K562 (cell line): ENCODE data around the gene SCAMP1. TPM values are rescaled to one million over a fixed set of nuclear protein-coding genes. Genes with fewer than 3 reads are reported as not detected.

Experiments
- ATAC-seq: fragments of 200-7000 bp; cut with Tn5 transposase; 3 replicates; pipeline ENCODE4 v1.9.1; 2020; ENCODE audit warnings: moderate library complexity
- BruUV-seq: library from RNA; stranded (reverse); fragments of 400-500 nt; replicated peaks from 2 replicates; lab custom pipeline; 2021; lab: Mats Ljungman, UMichigan
- CTCF ChIA-PET: fragments of 300-600 bp; formaldehyde crosslinking; extraction: SDS; loops from one replicate; lab custom pipeline; 2021; ENCODE audit warnings: low intra/inter-chr PET ratio; lab: Yijun Ruan, JAX
- POLR2A ChIA-PET: fragments of 300-600, 350-650 bp; sonication (Branson Sonifier 250); formaldehyde crosslinking; extraction: SDS; loops from one replicate; lab custom pipeline; 2021; ENCODE audit warnings: antibody characterized with exemption, inconsistent platforms; lab: Yijun Ruan, JAX
- DNase-seq, 4 experiments: peaks; one replicate each; pipeline versions ENCODE4 v3.0.0 to v3.0.0-alpha.2; 2011 to 2018; ENCODE audit warnings: low spot score in 3 of 4, mixed read lengths in 3 of 4; ENCODE audit errors: extremely low read depth in 1 of 4
- FAIRE-seq: peaks from 2 replicates; lab custom pipeline; 2011; peaks lifted over from hg19 to GRCh38; lab: Jason Lieb, UNC
- H2AFZ ChIP-seq: 2 replicates; pipeline ENCODE4 v1.6.0; 2011; ENCODE audit warnings: low read depth, low read length, control low read depth, inconsistent platforms
- H3K27ac ChIP-seq: fragments of 200-600 bp; 3 replicates; pipeline ENCODE4 v1.8.0; 2011; ENCODE audit warnings: low read depth, mild to moderate bottlenecking, control low read depth, inconsistent platforms, low read length, moderate library complexity, mixed read lengths; ENCODE audit errors: extremely low read depth
- H3K27me3 ChIP-seq, 2 experiments: fragments of 300-600 bp in 1 of 2; 2 replicates in 1 of 2; 3 replicates in 1 of 2; pipeline versions ENCODE4 v1.6.0 to v1.8.0; 2011; ENCODE audit warnings: inconsistent platforms in 2 of 2, low read length in 2 of 2, mild to moderate bottlenecking in 1 of 2, mixed read lengths in 1 of 2, moderate library complexity in 1 of 2; ENCODE audit not compliant: control insufficient read depth in 2 of 2, insufficient read depth in 2 of 2
- H3K36me3 ChIP-seq: fragments of 300-600 bp; 3 replicates; pipeline ENCODE4 v1.8.0; 2011; ENCODE audit warnings: mild to moderate bottlenecking, low read length, inconsistent platforms; ENCODE audit not compliant: control insufficient read depth, insufficient read depth
- H3K4me1 ChIP-seq, 2 experiments: fragments of 200-600 bp in 1 of 2; replicated peaks in 1 of 2; 2 replicates in 1 of 2; 3 replicates in 1 of 2; pipeline versions ENCODE4 v1.5.1 to v1.8.0; 2011; ENCODE audit warnings: inconsistent platforms in 2 of 2, low read length in 2 of 2, mild to moderate bottlenecking in 1 of 2, mixed read lengths in 1 of 2, moderate library complexity in 1 of 2; ENCODE audit not compliant: control insufficient read depth in 2 of 2, insufficient read depth in 2 of 2
- H3K4me2 ChIP-seq: 2 replicates; pipeline ENCODE4 v1.6.1; 2011; ENCODE audit warnings: low read length, control low read depth, inconsistent platforms, mixed read lengths; ENCODE audit not compliant: insufficient read depth
- H3K4me3 ChIP-seq: fragments of 200-600 bp; sonication (generic), shearing (Covaris generic); 2 replicates; pipeline ENCODE4 v1.5.1; 2016; ENCODE audit warnings: control low read depth, inconsistent platforms
- H3K79me2 ChIP-seq: fragments of 200-600 bp; 3 replicates; pipeline ENCODE4 v1.8.0; 2011; ENCODE audit warnings: low read length, inconsistent platforms; ENCODE audit not compliant: control insufficient read depth, insufficient read depth
- H3K9ac ChIP-seq, 2 experiments: 2 replicates each; pipeline versions ENCODE4 v1.6.0 to v1.6.1; 2011; ENCODE audit warnings: low read depth in 2 of 2, low read length in 2 of 2, control low read depth in 1 of 2, inconsistent platforms in 1 of 2, mild to moderate bottlenecking in 1 of 2, mixed read lengths in 1 of 2; ENCODE audit not compliant: insufficient read depth in 1 of 2
- H3K9me1 ChIP-seq: one replicate; pipeline ENCODE4 v1.6.0; 2011; ENCODE audit warnings: inconsistent platforms, mild to moderate bottlenecking, low read length, moderate library complexity; ENCODE audit not compliant: control insufficient read depth, insufficient read depth
- H3K9me3 ChIP-seq: replicated peaks from 2 replicates; pipeline ENCODE4 v1.5.1; 2011; ENCODE audit warnings: low read depth, low read length, inconsistent platforms; ENCODE audit not compliant: control insufficient read depth, insufficient read depth
- H4K20me1 ChIP-seq: replicated peaks from 2 replicates; pipeline ENCODE4 v1.6.1; 2011; ENCODE audit warnings: low read length, inconsistent platforms, mixed read lengths; ENCODE audit not compliant: control insufficient read depth, insufficient read depth
- BRD9 ChIP-seq: fragments of 450-650 bp; IDR thresholded peaks from 2 replicates; pipeline ENCODE4 v1.6.1; 2018; ENCODE audit warnings: low read depth; ENCODE audit not compliant: partially characterized antibody
- CCNT2 ChIP-seq: IDR thresholded peaks from 2 replicates; pipeline ENCODE4 v1.6.1; 2011; ENCODE audit warnings: borderline replicate concordance, low read depth, mild to moderate bottlenecking, moderate library complexity, mixed read lengths, low read length; ENCODE audit not compliant: insufficient read length; ENCODE audit errors: extremely low read depth
- CTBP1 ChIP-seq: fragments of 450-650 bp; IDR thresholded peaks from 2 replicates; pipeline ENCODE4 v1.6.1; 2016; ENCODE audit warnings: borderline replicate concordance
- DMBX1 ChIP-seq: fragments of 250-450 bp; sonication (Bioruptor Pico); IDR thresholded peaks from 2 replicates; pipeline ENCODE4 v1.8.0; 2022; ENCODE audit warnings: inconsistent platforms, mild to moderate bottlenecking, moderate library complexity, borderline replicate concordance
- FIP1L1 ChIP-seq: fragments of 200-400 bp; formaldehyde crosslinking; IDR thresholded peaks from 2 replicates; pipeline ENCODE4 v1.6.1; 2018; ENCODE audit warnings: mild to moderate bottlenecking, low read depth, low read length; ENCODE audit not compliant: poor library complexity, severe bottlenecking
- KDM4B ChIP-seq, 2 experiments: fragments of 450-650 bp in 1 of 2; sonication (generic) in 1 of 2; IDR thresholded peaks; 2 replicates each; pipeline ENCODE4 v1.6.1; 2016 to 2017; ENCODE audit warnings: borderline replicate concordance in 2 of 2, antibody characterized with exemption in 1 of 2, low read depth in 1 of 2, mild to moderate bottlenecking in 1 of 2
- KDM5B ChIP-seq: fragments of 200-600 bp; sonication (generic); IDR thresholded peaks from 2 replicates; pipeline ENCODE4 v1.6.1; 2012; ENCODE audit warnings: low read depth, mild to moderate bottlenecking, moderate library complexity, low read length, control low read depth, inconsistent platforms; ENCODE audit not compliant: insufficient replicate concordance
- LEF1 ChIP-seq: fragments of 450-650 bp; IDR thresholded peaks from 2 replicates; pipeline ENCODE4 v1.6.1; 2016; ENCODE audit warnings: mild to moderate bottlenecking
- NFXL1 ChIP-seq: fragments of 450-650 bp; formaldehyde crosslinking; IDR thresholded peaks from 2 replicates; pipeline ENCODE4 v1.4.0; 2021; ENCODE audit warnings: mild to moderate bottlenecking
- PTBP1 ChIP-seq: fragments of 200-400 bp; formaldehyde crosslinking; IDR thresholded peaks from 2 replicates; pipeline ENCODE4 v1.6.1; 2017; ENCODE audit warnings: low read depth, low read length
- RBFOX2 ChIP-seq: fragments of 200-400 bp; formaldehyde crosslinking; IDR thresholded peaks from 2 replicates; pipeline ENCODE4 v1.6.1; 2017; ENCODE audit warnings: low read depth, mild to moderate bottlenecking, low read length, moderate library complexity
- SOX6 ChIP-seq: fragments of 450-650 bp; IDR thresholded peaks from 2 replicates; pipeline ENCODE4 v1.6.1; 2014; ENCODE audit warnings: mild to moderate bottlenecking
- SPI1 ChIP-seq: IDR thresholded peaks from 2 replicates; pipeline ENCODE4 v1.6.1; 2011; ENCODE audit warnings: low read depth, low read length, control low read depth, borderline replicate concordance
- VEZF1 ChIP-seq: fragments of 200-800 bp; sonication (Bioruptor generic); IDR thresholded peaks from 2 replicates; pipeline ENCODE4 v1.6.1; 2017; ENCODE audit warnings: missing genetic modification characterization, missing compliant biosample characterization
- ZFP1 ChIP-seq: fragments of 450-650 bp; formaldehyde crosslinking; IDR thresholded peaks from 2 replicates; pipeline ENCODE4 v1.4.0; 2020; ENCODE audit warnings: mild to moderate bottlenecking, mixed read lengths
- ZNF384 ChIP-seq: IDR thresholded peaks from 2 replicates; pipeline ENCODE4 v1.6.1; 2012; ENCODE audit warnings: low read depth, low read length, improper control_type of control experiment
- WGBS: fragments of 100-300 bp; shearing (Covaris generic); methylation state at CpG from one replicate; pipeline ENCODE4 v1.1.6; 2016; ENCODE audit warnings: low coverage, mixed read lengths; ENCODE audit not compliant: insufficient coverage; ENCODE audit errors: missing lambda C conversion rate; 5-methylcytosine and 5-hydroxymethylcytosine counted together
- in situ Hi-C: fragments of 300-500 bp; cut with MboI; formaldehyde crosslinking; loops from 4 replicates; pipeline ENCODE4 v1.15.0; 2018; ENCODE audit warnings: inconsistent platforms, mixed read lengths
- intact Hi-C: fragments of 100-400 bp; cut with micrococcal nuclease; formaldehyde crosslinking; loops from 2 replicates; pipeline ENCODE4 v1.14.2; 2022
- polyA plus RNA-seq, 8 experiments: library from polyadenylated mRNA; depleted of rRNA in 4 of 8; stranded (reverse) in 5 of 8; unstranded in 3 of 8; fragments of >200 nt; fragmentation: Nextera tagmentation in 2 of 8; fragmentation: Illumina TruSeq in 1 of 8; extraction: Ambion mirVana in 2 of 8; extraction: Trizol in 1 of 8; gene quantifications; 2 replicates each; pipeline versions ENCODE4 v1.2.1 to v1.2.3, GENCODE V29; 2011 to 2014; ENCODE audit warnings: inconsistent platforms in 1 of 8, missing spikeins in 1 of 8
- total RNA-seq, 7 experiments: library from RNA; depleted of rRNA in 6 of 7; stranded (reverse); fragments of >200 nt in 6 of 7; fragmentation: Illumina TruSeq in 2 of 7; extraction: Trizol in 2 of 7; gene quantifications; 2 replicates each; pipeline versions ENCODE4 v1.2.1 to v1.2.3, GENCODE V29; 2011 to 2021; ENCODE audit warnings: low replicate concordance in 1 of 7

The SCAMP1 gene
- total and polyA plus RNA-seq, 9 of the 15 experiments (the other 6 are each of a cell fraction or from before 2014, with no cell fraction given), result 5.4 to 23.9 (median 13.8) TPM

GRCh38 chr5:78508186-78508765 lies 147.9 kb downstream of the SCAMP1 start:
- no peak overlapping the region for H3K27ac ChIP-seq
- no peaks in the 10 kb centered on the region for H3K27me3 ChIP-seq
- H3K36me3 ChIP-seq, result no peaks in the 10 kb centered on the region
- H4K20me1 ChIP-seq, result no peaks in the 10 kb centered on the region
- ChIA-PET POLR2A (interaction anchor here (0.7 to 2.3 kb wide), 5 partner anchors 12 to 282 kb away, joined by 3 to 7 read pairs (median 3); partner anchors contain the start of gene SCAMP1), CTCF (no interaction called here)
- WGBS, result 5% methylated on average over 3 of the region's 3 CpGs
- H3K9me3 ChIP-seq, result no peaks in the 10 kb centered on the region
- peak overlapping the region; percentile 90 for H3K4me2 ChIP-seq
- H3K79me2 ChIP-seq, result peaks cover 36% of the 10 kb centered on the region
- peak; percentile 13 for ATAC-seq
- H3K4me3 ChIP-seq, result peak overlapping the region; percentile 49; the same call in 1 of the 2 replicates
- peak overlapping the region; percentile 25; the same call in 1 of the 2 replicates for H2AFZ ChIP-seq
- peak overlapping the region; percentile 53 to 59; a peak in 2 of 4 replicates for H3K9ac ChIP-seq
- no TSS peak for BruUV-seq
- intact Hi-C loops (loop anchor here (2.0 kb wide), 1 partner anchor 23 kb away; no protein-coding TSS in a partner anchor), in situ Hi-C loops (loop anchor here (25.0 kb wide), 1 partner anchor 1904 kb away; the partner anchor contains the start of gene ZFYVE16)
- H3K9me1 ChIP-seq, result no peaks in the 10 kb centered on the region
- DNase-seq, result peak in 3 of 4 experiments; percentile 22 to 57 (median 49)
- peak; percentile 51 for FAIRE-seq
- H3K4me1 ChIP-seq, result peaks cover 19 to 41% of the 10 kb centered on the region in 2 experiments
- no peak for TF ChIP-seq DMBX1 (CRISPR knock-in tag)
- no peak for TF ChIP-seq PTBP1
- no peak for TF ChIP-seq FIP1L1
- no peak for TF ChIP-seq BRD9
- TF ChIP-seq SOX6, result peak; percentile 27; the same call in 1 of the 2 replicates
- TF ChIP-seq CCNT2, result peak; percentile 52
- no peak for TF ChIP-seq ZNF384
- no peak for TF ChIP-seq SPI1
- peak; percentile 69; the same call in 1 of the 2 replicates for TF ChIP-seq LEF1
- no peak for TF ChIP-seq KDM5B
- TF ChIP-seq KDM4B (IDR thresholded peaks at IDR 0.05; ENCODE audit: borderline replicate concordance in 2 of 2, low read depth in 1 of 2), result no peak
- no peak for TF ChIP-seq NFXL1 (CRISPR knock-in tag)
- TF ChIP-seq CTBP1, result 0 out of 2 replicates have a peak, but pooled peaks have one; percentile 18
- TF ChIP-seq RBFOX2, result 0 out of 2 replicates have a peak, but pooled peaks have one; percentile 16
- TF ChIP-seq VEZF1 (CRISPR knock-in tag), result 0 out of 2 replicates have a peak, but pooled peaks have one; percentile 4
- TF ChIP-seq ZFP1 (CRISPR knock-in tag), result no peak
